ENCODE measurements around the gene SLC23A3.

The SLC23A3 gene

DNA sequence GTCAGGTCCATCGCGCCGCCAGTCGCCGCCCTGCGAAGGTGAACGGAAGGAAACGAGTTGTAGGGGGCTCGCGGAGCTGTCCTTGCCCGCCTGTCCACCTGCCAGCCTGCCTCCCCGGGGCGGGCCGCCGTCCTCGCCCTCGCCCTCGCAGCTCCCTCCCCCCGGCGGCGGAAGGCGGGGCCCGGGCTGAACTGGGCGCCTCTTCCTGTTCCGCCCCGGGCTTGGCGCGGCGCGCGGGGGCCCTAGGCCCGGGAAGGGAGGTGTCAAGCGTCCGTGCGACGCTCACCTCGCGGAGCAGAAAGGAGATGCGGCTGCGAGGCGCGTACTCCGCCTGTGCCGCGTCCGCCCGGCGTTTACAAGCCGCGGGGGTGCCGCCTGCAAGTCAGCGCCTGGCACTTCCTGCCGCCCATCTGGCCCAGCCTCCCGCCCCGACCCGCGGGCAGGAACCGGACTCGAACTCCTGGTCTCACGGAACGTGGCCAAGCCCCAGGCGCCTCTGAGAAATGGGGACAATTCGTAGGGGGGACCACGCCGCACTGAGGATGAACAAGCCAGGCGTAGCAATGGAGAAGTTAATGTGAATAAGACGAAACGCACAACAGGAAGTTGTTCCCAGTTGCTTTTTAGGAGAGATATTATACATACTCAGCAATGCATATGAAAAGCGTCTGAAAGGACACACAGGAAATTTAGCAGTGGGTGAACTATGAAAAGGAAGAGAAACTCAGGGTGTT is 7.2 kb upstream of the SLC23A3 start, which contains the start of gene CNPPD1:
Gene CNPPD1, minus strand, starts transcription at position 108 of the 734 bp plus-strand sequence. Its CDS starts 97 bp downstream, at position 11.
- H3K79me2 ChIP-seq (ENCODE audit: insufficient read depth, low read length) = peaks cover 20% of the 10 kb centered on the region
- H2AFZ ChIP-seq (ENCODE audit: low read depth, low read length, severe bottlenecking) = peak within 1 kb of the TSS; percentile 93
- peak within 1 kb of the TSS; percentile 96 for H3K4me3 ChIP-seq (ENCODE audit: insufficient read depth, low read length, poor library complexity, severe bottlenecking)
- H3K9me2 ChIP-seq (replicated peaks; ENCODE audit: insufficient read depth, low read length) = no peaks in the 10 kb centered on the region
- no peaks in the 10 kb centered on the region for H3K27me3 ChIP-seq (ENCODE audit: low read length)
- H3K4me2 ChIP-seq (ENCODE audit: low read depth, low read length, poor library complexity, severe bottlenecking) = peak within 1 kb of the TSS; percentile 100
- H3K9me3 ChIP-seq (ENCODE audit: insufficient read depth, low read length) = no peaks in the 10 kb centered on the region
- H4K20me1 ChIP-seq (ENCODE audit: low read depth, low read length) = no peaks in the 10 kb centered on the region
- no peak for TF ChIP-seq CTCF (IDR thresholded peaks at IDR 0.05; ENCODE audit: insufficient read depth, low read length, poor library complexity, severe bottlenecking)
- H3K36me3 ChIP-seq (ENCODE audit: low read length) = no peaks in the 10 kb centered on the region
- H3F3A ChIP-seq (ENCODE audit: insufficient read depth) = peaks cover 15% of the 10 kb centered on the region
- peak within 1 kb of the TSS; percentile 99 for H3K9ac ChIP-seq (ENCODE audit: low read length)
- peak within 1 kb of the TSS; percentile 98 for H3K27ac ChIP-seq (ENCODE audit: low read depth, low read length)

- TF ChIP-seq CTCF (IDR thresholded peaks at IDR 0.05; ENCODE audit: insufficient read depth, low read length, poor library complexity, severe bottlenecking) (no peak), EZH2phosphoT487 (conservative IDR thresholded peaks at IDR 0.05; ENCODE audit: low read length) (no peak)
- peak overlapping the region; percentile 100 for H3K4me2 ChIP-seq (ENCODE audit: low read depth, low read length, poor library complexity, severe bottlenecking)
- H2AFZ ChIP-seq (ENCODE audit: low read depth, low read length, severe bottlenecking) = peak overlapping the region; percentile 93
- no peaks in the 10 kb centered on the region for H3K9me3 ChIP-seq (ENCODE audit: insufficient read depth, low read length)
- no peaks in the 10 kb centered on the region for H3K36me3 ChIP-seq (ENCODE audit: low read length)
- H3K27me3 ChIP-seq (ENCODE audit: low read length) = no peaks in the 10 kb centered on the region
- H3K4me3 ChIP-seq (ENCODE audit: insufficient read depth, low read length, poor library complexity, severe bottlenecking) = peak overlapping the region; percentile 96
- peak overlapping the region; percentile 98 for H3K27ac ChIP-seq (ENCODE audit: low read depth, low read length)
- peaks cover 18% of the 10 kb centered on the region for H3F3A ChIP-seq (ENCODE audit: insufficient read depth)
- no peaks in the 10 kb centered on the region for H4K20me1 ChIP-seq (ENCODE audit: low read depth, low read length)
- H3K79me2 ChIP-seq (ENCODE audit: insufficient read depth, low read length) = peaks cover 20% of the 10 kb centered on the region
- H3K9me2 ChIP-seq (replicated peaks; ENCODE audit: insufficient read depth, low read length) = no peaks in the 10 kb centered on the region
- peak overlapping the region; percentile 99 for H3K9ac ChIP-seq (ENCODE audit: low read length)
Measured at GRCh38 chr2:219175928-219176817, 6.3 kb upstream of the SLC23A3 start.

DNA sequence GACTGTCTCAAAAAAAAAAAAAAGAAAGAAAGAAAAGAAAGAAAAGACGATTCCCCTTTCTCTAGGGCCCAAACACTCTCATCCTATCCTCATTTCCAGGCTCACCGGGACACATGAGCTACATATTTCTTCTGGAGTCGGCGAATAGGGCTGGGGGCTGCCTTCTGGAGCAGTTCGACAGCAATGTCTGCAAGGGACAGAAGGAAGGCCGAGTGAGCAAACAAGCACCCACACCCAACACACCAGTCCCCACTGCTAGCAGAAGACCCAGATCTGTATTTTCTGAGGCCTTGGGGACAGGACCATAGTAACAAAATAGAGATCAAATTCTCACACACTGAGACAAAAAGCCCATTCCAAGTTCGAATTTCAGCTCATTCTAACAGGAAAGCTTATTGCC is 5.7 kb upstream of the SLC23A3 start:
- Histone ChIP-seq H3K27ac (ENCODE audit: low read depth, low read length) (peak overlapping the region; percentile 98), H3K9me2 (replicated peaks; ENCODE audit: insufficient read depth, low read length) (no peaks in the 10 kb centered on the region), H3K79me2 (ENCODE audit: insufficient read depth, low read length) (peaks cover 20% of the 10 kb centered on the region), H3K9me3 (ENCODE audit: insufficient read depth, low read length) (no peaks in the 10 kb centered on the region), H2AFZ (ENCODE audit: low read depth, low read length, severe bottlenecking) (no peak overlapping the region), H3K9ac (ENCODE audit: low read length) (peak overlapping the region; percentile 99), H3K36me3 (ENCODE audit: low read length) (no peaks in the 10 kb centered on the region), H4K20me1 (ENCODE audit: low read depth, low read length) (no peaks in the 10 kb centered on the region), H3K4me3 (ENCODE audit: insufficient read depth, low read length, poor library complexity, severe bottlenecking) (peak overlapping the region; percentile 96), H3F3A (ENCODE audit: insufficient read depth) (peaks cover 18% of the 10 kb centered on the region), H3K27me3 (ENCODE audit: low read length) (no peaks in the 10 kb centered on the region), H3K4me2 (ENCODE audit: low read depth, low read length, poor library complexity, severe bottlenecking) (peak overlapping the region; percentile 100)
- TF ChIP-seq EZH2phosphoT487 (conservative IDR thresholded peaks at IDR 0.05; ENCODE audit: low read length) (no peak), CTCF (IDR thresholded peaks at IDR 0.05; ENCODE audit: insufficient read depth, low read length, poor library complexity, severe bottlenecking) (no peak)

All from SU-DHL-6 (cell line).